Spleen (tissue), 13 donors: Measurements from ENCODE around the gene TLR5. TPM values are rescaled to one million over a fixed set of nuclear protein-coding genes. Genes with fewer than 3 reads are reported as not detected.

ENCODE experiments used
- DNase-seq: peaks from one replicate; pipeline ENCODE4 v3.0.0-alpha.2; 2020
- H3K27ac ChIP-seq, 8 donors: fragments of 200-600 bp; sonication (generic) in 7 of 8; 1 replicate in 4 of 8; 2 replicates in 4 of 8; pipeline versions ENCODE4 v1.5.0 to v1.8.0; 2016 to 2021; ENCODE audit warnings: inconsistent platforms in 4 of 8, mild to moderate bottlenecking in 4 of 8, moderate library complexity in 1 of 8
- H3K27me3 ChIP-seq, 7 donors: fragments of 200-600 bp; sonication (generic) in 6 of 7; replicated peaks in 1 of 7; 1 replicate in 4 of 7; 2 replicates in 3 of 7; pipeline versions ENCODE4 v1.5.0 to v1.8.0; 2016 to 2021; ENCODE audit warnings: inconsistent platforms in 3 of 7, mild to moderate bottlenecking in 1 of 7
- H3K36me3 ChIP-seq, 6 donors: fragments of 200-600 bp; sonication (generic) in 5 of 6; 1 replicate in 4 of 6; 2 replicates in 2 of 6; pipeline versions ENCODE4 v1.5.0 to v1.8.0; 2016 to 2021; ENCODE audit warnings: inconsistent platforms in 2 of 6
- H3K4me1 ChIP-seq, 6 donors: fragments of 200-600 bp; sonication (generic) in 5 of 6; 1 replicate in 3 of 6; 2 replicates in 3 of 6; pipeline versions ENCODE4 v1.5.0 to v1.8.0; 2016 to 2021; ENCODE audit warnings: inconsistent platforms in 3 of 6
- H3K4me3 ChIP-seq, 8 donors: fragments of 200-600 bp; sonication (generic) in 7 of 8; 1 replicate in 4 of 8; 2 replicates in 4 of 8; pipeline versions ENCODE4 v1.5.0 to v1.8.0; 2016 to 2021; ENCODE audit warnings: inconsistent platforms in 4 of 8, mild to moderate bottlenecking in 4 of 8, moderate library complexity in 2 of 8
- H3K9me3 ChIP-seq, 8 donors: fragments of 200-600 bp; sonication (generic) in 7 of 8; 1 replicate in 4 of 8; 2 replicates in 4 of 8; pipeline versions ENCODE4 v1.5.0 to v1.8.0; 2016 to 2021; ENCODE audit warnings: inconsistent platforms in 4 of 8
- CTCF ChIP-seq, 11 experiments: fragments of 200-600 bp in 7 of 11; fragments of 450-650 bp in 4 of 11; sonication (generic) in 4 of 11; IDR thresholded peaks in 8 of 11; conservative IDR thresholded peaks in 3 of 11; 1 replicate in 7 of 11; 2 replicates in 4 of 11; pipeline versions ENCODE4 v1.4.0 to v1.8.0; 2016 to 2021; ENCODE audit warnings: antibody characterized with exemption in 11 of 11, inconsistent platforms in 4 of 11, mild to moderate bottlenecking in 1 of 11
- POLR2A ChIP-seq, 3 donors: fragments of 450-650 bp; IDR thresholded peaks; one replicate each; pipeline ENCODE4 v1.5.1; 2017; ENCODE audit warnings: antibody characterized with exemption in 3 of 3, mild to moderate bottlenecking in 1 of 3
- POLR2AphosphoS5 ChIP-seq, 3 donors: sonication (generic); formaldehyde crosslinking; IDR thresholded peaks; one replicate each; pipeline ENCODE4 v1.5.1; 2017; ENCODE audit warnings: antibody characterized with exemption in 3 of 3
- WGBS, 5 donors: extraction: QIAGEN DNeasy Blood & Tissue Kit in 3 of 5; methylation state at CpG; one replicate each; pipeline versions ENCODE4 v1.1.5 to v1.1.7; 2013 to 2018; 5-methylcytosine and 5-hydroxymethylcytosine counted together
- intact Hi-C: fragments of 100-400 bp; cut with DNase I; formaldehyde crosslinking; loops from one replicate; pipeline ENCODE4 v1.15.0; 2023; ENCODE audit warnings: low total_unique reads
- long read RNA-seq, 2 donors: transcript quantifications; one replicate each; lab custom pipeline, GENCODE V29; 2026
- polyA plus RNA-seq, 3 donors: library from polyadenylated mRNA; stranded (reverse); fragments of 200-250 nt; gene quantifications; one replicate each; pipeline ENCODE4 v1.2.1, GENCODE V29; 2013
- total RNA-seq, 7 donors: library from RNA; depleted of rRNA in 3 of 7; stranded (reverse); fragments of >200 nt in 3 of 7; fragmentation: NEBNext Ultra II Directional in 4 of 7; extraction: Animal tissue kit (Norgen Biotek cat#: 25700) in 4 of 7; gene quantifications; one replicate each; pipeline versions ENCODE4 v1.1.0 to v1.2.1, GENCODE V29; 2016 to 2021
- donor health status: healthy with polysubstance abuse.
- donor health status: DM: no; HTN: no; CAD: no; lungs with moderate emphysema.
- donor health status: DM: no; HTN: no; CAD: no.
- donor health status: Bipolar disorder and iron deficiency.
- donor health status: healthy.
- donor health status: DM: no; HTN: no; CAD: no.
- donor health status: DM: yes; HTN: yes; CAD: no.

The TLR5 gene
- total RNA-seq (10 to 100 TPM in 6 of 7 donors, 1 to 10 TPM in 1; 9.4 to 28.2 (median 15.3) TPM), polyA plus RNA-seq (1 to 10 TPM; 1.0 to 1.6 (median 1.2) TPM)
- long read RNA-seq, donor 1 = 0 reads
- long read RNA-seq, donor 2 = 0 reads

DNA sequence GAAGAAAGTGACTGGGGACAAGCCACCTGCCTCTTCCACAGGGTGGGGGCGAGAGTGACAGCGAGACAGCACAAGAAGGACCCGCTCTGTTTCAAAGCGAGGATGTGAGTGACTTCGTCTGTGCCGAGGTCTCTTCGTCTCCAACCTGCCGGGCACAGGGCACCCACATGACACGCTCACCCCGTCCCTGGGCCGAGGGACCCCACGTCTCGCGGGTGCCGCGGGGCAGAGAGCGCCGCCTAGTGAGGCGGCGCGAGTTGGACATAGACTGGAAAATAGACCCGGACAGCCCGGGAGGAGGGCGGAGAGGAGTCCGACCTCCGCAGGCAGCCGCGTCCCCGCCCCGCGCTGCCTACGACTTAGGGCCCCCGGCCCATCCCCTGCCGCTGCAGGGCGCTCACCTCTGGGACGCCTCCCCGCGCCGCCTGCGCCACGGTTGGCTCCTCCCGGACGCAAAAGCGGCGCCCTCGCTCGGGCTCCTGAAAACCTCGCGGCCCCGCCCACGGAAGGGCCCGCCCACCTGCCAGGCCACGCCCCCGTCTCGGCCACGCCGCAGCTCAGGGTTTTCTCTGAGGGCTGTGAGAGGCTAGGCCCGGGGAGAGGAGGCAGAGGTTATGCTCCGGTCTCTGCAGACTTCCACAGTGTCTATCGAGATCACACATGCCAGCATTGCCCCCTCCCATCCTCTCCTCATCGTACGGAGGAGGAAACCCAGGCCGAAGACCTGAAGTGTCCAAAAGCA is at the start of gene TLR5:
Gene TLR5, minus strand, starts transcription at position 454 of the 742 bp plus-strand sequence. CDS start 30,217 bp downstream, outside the sequence.
- intact Hi-C loops = no loop called here
- peaks cover 0 to 10% (median 1%) of the 10 kb centered on the region in 8 donors for H3K9me3 ChIP-seq
- peaks cover 8 to 49% (median 22%) of the 10 kb centered on the region in 6 donors for H3K4me1 ChIP-seq
- peak within 1 kb of the TSS; percentile 3 to 90 (median 74) for H3K27ac ChIP-seq
- WGBS, 5 donors = 5 to 13% (median 8%) methylated on average over 22 to 63 of the region's 63 CpGs
- peak within 1 kb of the TSS; percentile 51 to 80 (median 68) for H3K4me3 ChIP-seq
- peaks cover 0 to 7% (median 0%) of the 10 kb centered on the region in 7 donors for H3K27me3 ChIP-seq
- H3K36me3 ChIP-seq = no peaks in the 10 kb centered on the region
- DNase-seq = peak; percentile 97
- TF ChIP-seq POLR2AphosphoS5 (IDR thresholded peaks at IDR 0.05) (peak; percentile 44 to 82 (median 70)), CTCF (IDR thresholded peaks at IDR 0.05 in 8 of 11, conservative IDR thresholded peaks at IDR 0.05 in 3 of 11) (peak in 9 of 11 experiments; percentile 27 to 75 (median 56)), POLR2A (IDR thresholded peaks at IDR 0.05) (no peak)

DNA sequence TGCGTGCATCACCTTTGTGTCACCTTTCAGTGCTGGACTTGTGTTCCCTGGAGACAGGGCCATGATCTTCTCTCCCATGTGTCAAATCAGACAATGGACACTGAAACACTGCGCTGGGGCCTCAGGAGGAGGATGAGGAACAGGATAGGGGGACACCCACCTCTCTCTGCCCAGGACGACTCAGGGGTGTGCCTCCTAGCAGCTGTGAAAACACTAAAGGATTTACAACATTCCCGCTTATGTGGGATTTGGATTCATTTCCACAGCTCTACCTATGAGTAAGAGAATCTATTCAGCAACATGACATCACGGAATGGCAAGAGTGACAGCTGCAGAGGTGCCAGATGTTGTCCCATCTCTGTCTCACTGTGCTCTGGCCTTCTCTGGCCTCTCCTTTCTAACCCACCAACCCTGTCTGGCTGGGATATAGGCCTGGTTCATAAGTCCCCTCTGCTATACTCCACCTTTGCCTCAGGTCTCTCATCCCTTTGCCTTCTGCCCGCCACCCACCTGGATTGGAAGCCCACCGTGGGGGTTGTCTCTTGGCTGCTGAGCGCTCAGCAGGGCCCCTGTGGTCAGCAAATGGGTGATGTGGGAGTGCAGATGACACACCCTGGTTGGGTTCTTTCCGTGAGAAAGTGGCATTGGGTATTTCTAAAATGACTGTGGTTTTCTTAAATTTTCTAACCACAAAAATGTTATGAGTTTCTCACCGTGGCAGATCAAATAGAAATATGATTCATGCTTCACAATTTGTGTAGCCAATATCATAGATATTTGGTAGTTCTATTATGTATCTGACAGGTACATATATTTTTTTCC is 47.1 kb upstream of the TLR5 start:
- H3K9me3 ChIP-seq = no peaks in the 10 kb centered on the region
- H3K27ac ChIP-seq = no peak overlapping the region
- intact Hi-C loops = no loop called here
- H3K27me3 ChIP-seq = no peaks in the 10 kb centered on the region
- TF ChIP-seq POLR2AphosphoS5 (IDR thresholded peaks at IDR 0.05) = no peak
- no peak for TF ChIP-seq POLR2A (IDR thresholded peaks at IDR 0.05)
- TF ChIP-seq CTCF (IDR thresholded peaks at IDR 0.05 in 8 of 11, conservative IDR thresholded peaks at IDR 0.05 in 3 of 11) = no peak
- no peak overlapping the region for H3K4me3 ChIP-seq
- H3K36me3 ChIP-seq = no peaks in the 10 kb centered on the region
- H3K4me1 ChIP-seq = peaks cover 0 to 5% (median 0%) of the 10 kb centered on the region in 6 donors
- 50 to 65% (median 62%) methylated on average over 10 of the region's 10 CpGs for WGBS, 5 donors
- DNase-seq = no peak

GRCh38 chr1:223189525-223189902 is 46.5 kb upstream of the TLR5 start:
- TF ChIP-seq POLR2A (IDR thresholded peaks at IDR 0.05) (no peak), POLR2AphosphoS5 (IDR thresholded peaks at IDR 0.05) (no peak), CTCF (IDR thresholded peaks at IDR 0.05 in 8 of 11, conservative IDR thresholded peaks at IDR 0.05 in 3 of 11) (no peak)
- DNase-seq = no peak
- Histone ChIP-seq H3K4me1 (peaks cover 0 to 5% (median 0%) of the 10 kb centered on the region in 6 donors), H3K9me3 (no peaks in the 10 kb centered on the region), H3K4me3 (no peak overlapping the region), H3K27ac (no peak overlapping the region), H3K36me3 (no peaks in the 10 kb centered on the region), H3K27me3 (no peaks in the 10 kb centered on the region)
- 58 to 91% (median 74%) methylated on average over 4 of the region's 4 CpGs for WGBS, 5 donors
- intact Hi-C loops = no loop called here
